Neural progenitor cell (in vitro differentiated cells): ENCODE data around the gene OR8B8. TPM values are rescaled to one million over a fixed set of nuclear protein-coding genes. Genes with fewer than 3 reads are reported as not detected.
A peak's percentile ranks its signal among the peaks of the same experiment; 100 is the strongest.

ENCODE experiments used
- DNase-seq: peaks from one replicate; pipeline ENCODE4 v3.0.0-alpha.2; 2016; ENCODE audit warnings: low spot score
- H2AFZ ChIP-seq: fragments of 200-600 bp; sonication (generic); replicated peaks from 2 replicates; pipeline ENCODE4 v1.6.1; 2016; ENCODE audit warnings: antibody characterized with exemption
- H3F3A ChIP-seq: fragments of 200-600 bp; sonication (generic); 2 replicates; pipeline ENCODE4 v1.6.1; 2016; ENCODE audit warnings: antibody characterized with exemption, low read depth
- H3K27ac ChIP-seq: fragments of 200-600 bp; sonication (generic); 2 replicates; pipeline ENCODE4 v1.5.1; 2016; ENCODE audit warnings: mild to moderate bottlenecking
- H3K27me3 ChIP-seq: fragments of 200-600 bp; sonication (generic); 2 replicates; pipeline ENCODE4 v1.6.1; 2016; ENCODE audit warnings: mild to moderate bottlenecking, moderate library complexity
- H3K36me3 ChIP-seq: fragments of 200-600 bp; sonication (generic); 2 replicates; pipeline ENCODE4 v1.5.1; 2016
- H3K4me1 ChIP-seq: fragments of 200-600 bp; sonication (generic); 2 replicates; pipeline ENCODE4 v1.6.1; 2016; ENCODE audit warnings: mixed run types
- H3K4me2 ChIP-seq: fragments of 200-600 bp; sonication (generic); 2 replicates; pipeline ENCODE4 v1.6.1; 2016
- H3K4me3 ChIP-seq: fragments of 200-600 bp; sonication (generic); 2 replicates; pipeline ENCODE4 v1.5.1; 2016
- H3K79me2 ChIP-seq: fragments of 200-600 bp; sonication (generic); 2 replicates; pipeline ENCODE4 v1.6.1; 2016; ENCODE audit warnings: low read depth
- H3K9ac ChIP-seq: fragments of 200-600 bp; sonication (generic); 2 replicates; pipeline ENCODE4 v1.6.1; 2016
- H3K9me3 ChIP-seq: fragments of 200-600 bp; sonication (generic); 2 replicates; pipeline ENCODE4 v1.5.1; 2016; ENCODE audit warnings: low read depth
- H4K20me1 ChIP-seq: fragments of 200-600 bp; sonication (generic); 2 replicates; pipeline ENCODE4 v1.6.1; 2016; ENCODE audit warnings: low read depth
- H3K27ac Mint-ChIP-seq: 3 replicates; pipeline ENCODE4 v1.8.0; 2021; ENCODE audit warnings: mixed read lengths
- H3K27me3 Mint-ChIP-seq: 2 replicates; pipeline ENCODE4 v1.8.0; 2022; ENCODE audit warnings: low read depth, mild to moderate bottlenecking, inconsistent platforms, moderate library complexity, mixed read lengths; ENCODE audit not compliant: insufficient read depth
- H3K36me3 Mint-ChIP-seq: 3 replicates; pipeline ENCODE4 v1.8.0; 2021; ENCODE audit warnings: mixed read lengths
- H3K4me1 Mint-ChIP-seq: 3 replicates; pipeline ENCODE4 v1.8.0; 2021; ENCODE audit warnings: mixed read lengths
- H3K4me3 Mint-ChIP-seq: 3 replicates; pipeline ENCODE4 v1.8.0; 2021; ENCODE audit warnings: mild to moderate bottlenecking, moderate library complexity, mixed read lengths
- H3K9me3 Mint-ChIP-seq: 3 replicates; pipeline ENCODE4 v1.8.0; 2020; ENCODE audit warnings: mixed read lengths
- CTCF ChIP-seq: fragments of 200-600 bp; sonication (generic); IDR thresholded peaks from 2 replicates; pipeline ENCODE4 v1.5.1; 2017; ENCODE audit warnings: antibody characterized with exemption, mild to moderate bottlenecking
- EZH2 ChIP-seq: fragments of 200-600 bp; sonication (generic); IDR thresholded peaks from 2 replicates; pipeline ENCODE4 v1.6.1; 2017; ENCODE audit warnings: antibody characterized with exemption, mild to moderate bottlenecking, moderate library complexity
- EZH2phosphoT487 ChIP-seq: fragments of 200-600 bp; sonication (generic); IDR thresholded peaks from 2 replicates; pipeline ENCODE4 v1.6.1; 2017; ENCODE audit warnings: antibody characterized with exemption
- total RNA-seq: library from RNA; depleted of rRNA; stranded (reverse); fragments of >200 nt; gene quantifications from 2 replicates; pipeline ENCODE4 v1.2.3, GENCODE V29; 2015; ENCODE audit warnings: low replicate concordance

The OR8B8 gene
- total RNA-seq, 1 donor from 2014 or later: not detected

- TF ChIP-seq EZH2 (no peak), CTCF (no peak), EZH2phosphoT487 (no peak)
- no peaks in the 10 kb centered on the region for H3K4me1 Mint-ChIP-seq
- H3K9me3 ChIP-seq: no peaks in the 10 kb centered on the region
- no peaks in the 10 kb centered on the region for H4K20me1 ChIP-seq
- no peak within 1 kb of the TSS for H2AFZ ChIP-seq
- H3F3A ChIP-seq: no peaks in the 10 kb centered on the region
- H3K27me3 ChIP-seq: no peaks in the 10 kb centered on the region
- no peak for DNase-seq
- no peak within 1 kb of the TSS for H3K27ac ChIP-seq
- no peak within 1 kb of the TSS for H3K4me3 Mint-ChIP-seq
- no peak within 1 kb of the TSS for H3K9ac ChIP-seq
- no peak within 1 kb of the TSS for H3K4me3 ChIP-seq
- peaks cover 7% of the 10 kb centered on the region for H3K27me3 Mint-ChIP-seq
- H3K27ac Mint-ChIP-seq: no peak within 1 kb of the TSS
- peaks cover 5% of the 10 kb centered on the region for H3K9me3 Mint-ChIP-seq
- H3K36me3 ChIP-seq: no peaks in the 10 kb centered on the region
- no peaks in the 10 kb centered on the region for H3K79me2 ChIP-seq
- H3K4me2 ChIP-seq: no peak within 1 kb of the TSS
- H3K4me1 ChIP-seq: no peaks in the 10 kb centered on the region
- no peaks in the 10 kb centered on the region for H3K36me3 Mint-ChIP-seq
These were observed 21.0 kb downstream of the OR8B8 start, which contains the start of gene OR8B4 for GRCh38 chr11:124424384-124424921. Gene OR8B4, minus strand, starts transcription at chr11:124424871. Its CDS starts 0 bp downstream, at chr11:124424871.

GRCh38 chr11:124421043-124421442, 24.5 kb downstream of the OR8B8 start:
- Mint-ChIP-seq H3K36me3 (no peaks in the 10 kb centered on the region), H3K27me3 (peaks cover 10% of the 10 kb centered on the region), H3K4me1 (no peaks in the 10 kb centered on the region), H3K9me3 (no peaks in the 10 kb centered on the region), H3K27ac (no peak overlapping the region), H3K4me3 (no peak overlapping the region)
- TF ChIP-seq EZH2: no peak
- TF ChIP-seq CTCF: no peak
- TF ChIP-seq EZH2phosphoT487: no peak
- Histone ChIP-seq H3K4me3 (no peak overlapping the region), H3K9ac (no peak overlapping the region), H3K36me3 (no peaks in the 10 kb centered on the region), H3K4me1 (peaks cover 4% of the 10 kb centered on the region), H4K20me1 (no peaks in the 10 kb centered on the region), H2AFZ (no peak overlapping the region), H3K27ac (no peak overlapping the region), H3K27me3 (no peaks in the 10 kb centered on the region), H3K9me3 (no peaks in the 10 kb centered on the region), H3K79me2 (no peaks in the 10 kb centered on the region), H3F3A (no peaks in the 10 kb centered on the region), H3K4me2 (no peak overlapping the region)
- no peak for DNase-seq

GRCh38 chr11:124415356-124415923, 30.1 kb downstream of the OR8B8 start:
- Histone ChIP-seq H2AFZ (no peak overlapping the region), H4K20me1 (no peaks in the 10 kb centered on the region), H3K4me2 (no peak overlapping the region), H3K36me3 (no peaks in the 10 kb centered on the region), H3K4me3 (no peak overlapping the region), H3F3A (no peaks in the 10 kb centered on the region), H3K79me2 (no peaks in the 10 kb centered on the region), H3K4me1 (peaks cover 4% of the 10 kb centered on the region), H3K9ac (no peak overlapping the region), H3K9me3 (no peaks in the 10 kb centered on the region), H3K27me3 (no peaks in the 10 kb centered on the region), H3K27ac (no peak overlapping the region)
- peak; percentile 72 for DNase-seq
- TF ChIP-seq EZH2phosphoT487 (no peak), CTCF (peak; percentile 69), EZH2 (no peak)
- Mint-ChIP-seq H3K27ac (no peak overlapping the region), H3K36me3 (no peaks in the 10 kb centered on the region), H3K27me3 (peaks cover 4% of the 10 kb centered on the region), H3K4me1 (no peaks in the 10 kb centered on the region), H3K4me3 (no peak overlapping the region), H3K9me3 (no peaks in the 10 kb centered on the region)
